HEK293 (cell line): ENCODE measurements around the gene RXFP1.

Experiments
- CTCF ChIA-PET: fragments of 350-600 bp; formaldehyde crosslinking; extraction: SDS; loops from one replicate; lab custom pipeline; 2021; ENCODE audit warnings: antibody characterized with exemption; lab: Yijun Ruan, JAX
- POLR2A ChIA-PET: fragments of 300-600 bp; formaldehyde crosslinking; extraction: SDS; loops from one replicate; lab custom pipeline; 2020; ENCODE audit warnings: antibody characterized with exemption, inconsistent platforms; lab: Yijun Ruan, JAX
- H3K27ac ChIP-seq: fragments of 200-500 bp; sonication (Bioruptor generic); 2 replicates; pipeline ENCODE4 v1.5.1; 2014; ENCODE audit warnings: low read depth, low read length, control low read depth, inconsistent platforms; ENCODE audit errors: extremely low read depth
- H3K36me3 ChIP-seq, 2 experiments: fragments of 200-500 bp in 1 of 2; sonication (Bioruptor generic) in 1 of 2; 1 replicate in 1 of 2; 2 replicates in 1 of 2; pipeline ENCODE4 v1.5.1; 2014 to 2017; ENCODE audit warnings: inconsistent platforms in 2 of 2, low read length in 2 of 2; ENCODE audit not compliant: control insufficient read depth in 2 of 2, insufficient read depth in 1 of 2
- H3K4me1 ChIP-seq: fragments of 200-500 bp; sonication (Bioruptor generic); 2 replicates; pipeline ENCODE4 v1.5.1; 2014; ENCODE audit warnings: mild to moderate bottlenecking, low read length, inconsistent platforms; ENCODE audit not compliant: control insufficient read depth, insufficient read depth
- H3K4me3 ChIP-seq: 2 replicates; pipeline ENCODE4 v1.5.1; 2011; ENCODE audit warnings: low read depth, mild to moderate bottlenecking, control low read depth, low read length, moderate library complexity
- H3K9me3 ChIP-seq: fragments of 200-500 bp; sonication (Bioruptor generic); 2 replicates; pipeline ENCODE4 v1.5.1; 2014; ENCODE audit warnings: low read depth, low read length, inconsistent platforms; ENCODE audit not compliant: control insufficient read depth, insufficient read depth
- KLF16 ChIP-seq: fragments of 450-650 bp; formaldehyde crosslinking; IDR thresholded peaks from 2 replicates; pipeline ENCODE4 v1.5.1; 2017; ENCODE audit warnings: missing biosample characterization, missing genetic modification characterization
- MEIS1 ChIP-seq: sonication (generic); formaldehyde crosslinking; IDR thresholded peaks from 2 replicates; pipeline ENCODE4 v1.8.1; 2022; ENCODE audit warnings: missing genetic modification reagents, mild to moderate bottlenecking, borderline replicate concordance
- PRDM6 ChIP-seq: fragments of 450-650 bp; formaldehyde crosslinking; IDR thresholded peaks from 2 replicates; pipeline ENCODE4 v1.5.1; 2017; ENCODE audit warnings: missing biosample characterization, missing genetic modification characterization
- REPIN1 ChIP-seq: fragments of 450-650 bp; formaldehyde crosslinking; IDR thresholded peaks from 2 replicates; pipeline ENCODE4 v1.5.1; 2017; ENCODE audit warnings: missing biosample characterization, missing genetic modification characterization, low read depth
- TCF7L2 ChIP-seq: IDR thresholded peaks from 2 replicates; pipeline ENCODE4 v1.6.1; 2011; ENCODE audit warnings: low read depth, mild to moderate bottlenecking, inconsistent platforms, low read length, moderate library complexity, borderline replicate concordance
- ZBTB44 ChIP-seq: fragments of 450-650 bp; IDR thresholded peaks from 2 replicates; pipeline ENCODE4 v1.5.1; 2018; ENCODE audit warnings: missing biosample characterization, mild to moderate bottlenecking, missing genetic modification characterization
- ZNF211 ChIP-seq: fragments of 450-650 bp; formaldehyde crosslinking; IDR thresholded peaks from 2 replicates; pipeline ENCODE4 v1.5.1; 2016; ENCODE audit warnings: low read depth, missing biosample characterization, missing genetic modification characterization
- ZNF280C ChIP-seq: fragments of 450-650 bp; formaldehyde crosslinking; IDR thresholded peaks from 2 replicates; pipeline ENCODE4 v1.5.1; 2016; ENCODE audit warnings: missing biosample characterization, missing genetic modification characterization
- ZNF391 ChIP-seq: fragments of 450-650 bp; formaldehyde crosslinking; IDR thresholded peaks from 2 replicates; pipeline ENCODE4 v1.5.1; 2016; ENCODE audit warnings: low read depth, missing biosample characterization, missing genetic modification characterization, borderline replicate concordance
- ZNF473 ChIP-seq: fragments of 450-650 bp; formaldehyde crosslinking; IDR thresholded peaks from 2 replicates; pipeline ENCODE4 v1.5.1; 2017; ENCODE audit warnings: missing biosample characterization, missing genetic modification characterization
- ZNF513 ChIP-seq: fragments of 450-650 bp; IDR thresholded peaks from 2 replicates; pipeline ENCODE4 v1.5.1; 2018; ENCODE audit warnings: missing biosample characterization, missing genetic modification characterization
- ZNF561 ChIP-seq: fragments of 450-650 bp; IDR thresholded peaks from 2 replicates; pipeline ENCODE4 v1.5.1; 2018; ENCODE audit warnings: missing biosample characterization, missing genetic modification characterization, borderline replicate concordance
- ZNF585B ChIP-seq: fragments of 450-650 bp; formaldehyde crosslinking; IDR thresholded peaks from 2 replicates; pipeline ENCODE4 v1.5.1; 2016; ENCODE audit warnings: missing biosample characterization, missing genetic modification characterization
- ZNF600 ChIP-seq: fragments of 450-650 bp; formaldehyde crosslinking; IDR thresholded peaks from 2 replicates; pipeline ENCODE4 v1.5.1; 2016; ENCODE audit warnings: missing biosample characterization, missing genetic modification characterization
- ZNF626 ChIP-seq: fragments of 450-650 bp; sonication (Bioruptor Pico); formaldehyde crosslinking; IDR thresholded peaks from 2 replicates; pipeline ENCODE4 v1.5.1; 2018; ENCODE audit warnings: missing biosample characterization, missing genetic modification characterization, inconsistent platforms
- ZNF658 ChIP-seq: fragments of 450-650 bp; formaldehyde crosslinking; IDR thresholded peaks from 2 replicates; pipeline ENCODE4; 2016; ENCODE audit warnings: missing biosample characterization, missing genetic modification characterization
- ZNF777 ChIP-seq: fragments of 450-650 bp; formaldehyde crosslinking; IDR thresholded peaks from 2 replicates; pipeline ENCODE4 v1.5.1; 2017; ENCODE audit warnings: missing biosample characterization, missing genetic modification characterization, borderline replicate concordance
- ZXDB ChIP-seq: fragments of 450-650 bp; formaldehyde crosslinking; IDR thresholded peaks from 2 replicates; pipeline ENCODE4 v1.5.1; 2016; ENCODE audit warnings: missing biosample characterization, missing genetic modification characterization

Gene RXFP1

GRCh38 chr4:158538176-158538575 is 16.5 kb downstream of the RXFP1 start (continued):
- no peak for TF ChIP-seq ZNF513 (tag by site-specific recombination)

- Histone ChIP-seq H3K4me1 (no peaks in the 10 kb centered on the region), H3K4me3 (no peak overlapping the region), H3K9me3 (no peaks in the 10 kb centered on the region), H3K36me3 (no peaks in the 10 kb centered on the region), H3K27ac (no peak overlapping the region)
- TF ChIP-seq TCF7L2, result no peak
- ChIA-PET POLR2A (no interaction called here), CTCF (no interaction called here)
These were observed 17.2 kb downstream of the RXFP1 start for GRCh38 chr4:158538911-158539310.

GRCh38 chr4:158540125-158540907 is 18.6 kb downstream of the RXFP1 start:
- Histone ChIP-seq H3K4me3 (no peak overlapping the region), H3K27ac (no peak overlapping the region), H3K36me3 (no peaks in the 10 kb centered on the region), H3K4me1 (no peaks in the 10 kb centered on the region), H3K9me3 (no peaks in the 10 kb centered on the region)
- ChIA-PET CTCF (interaction anchor here (0.5 kb wide), 1 partner anchor 281 kb away, joined by 4 read pairs; no protein-coding TSS in a partner anchor), POLR2A (no interaction called here)
- TF ChIP-seq ZNF561 (tag by site-specific recombination), result no peak
- TF ChIP-seq ZNF626, result no peak
- no peak for TF ChIP-seq ZNF473 (tag by site-specific recombination)
- no peak for TF ChIP-seq ZNF658 (tag by site-specific recombination)
- TF ChIP-seq ZNF600 (tag by site-specific recombination), result no peak
- no peak for TF ChIP-seq ZNF391 (tag by site-specific recombination)
- TF ChIP-seq ZNF280C (tag by site-specific recombination), result no peak
- no peak for TF ChIP-seq ZXDB (tag by site-specific recombination)
- TF ChIP-seq ZNF585B (tag by site-specific recombination), result no peak
- no peak for TF ChIP-seq MEIS1 (CRISPR knock-in tag)
- no peak for TF ChIP-seq PRDM6
- TF ChIP-seq REPIN1 (tag by site-specific recombination), result no peak

GRCh38 chr4:158541506-158541905 is 19.8 kb downstream of the RXFP1 start:
- Histone ChIP-seq H3K9me3 (no peaks in the 10 kb centered on the region), H3K4me3 (no peak overlapping the region), H3K27ac (no peak overlapping the region), H3K4me1 (no peaks in the 10 kb centered on the region), H3K36me3 (no peaks in the 10 kb centered on the region)
- TF ChIP-seq ZNF211 (tag by site-specific recombination) (no peak), ZNF777 (no peak), KLF16 (tag by site-specific recombination) (no peak), ZBTB44 (tag by site-specific recombination) (no peak), ZNF585B (tag by site-specific recombination) (no peak)
- ChIA-PET POLR2A (interaction anchor here (0.6 kb wide), 1 partner anchor 548 kb away, joined by 5 read pairs; no protein-coding TSS in a partner anchor), CTCF (no interaction called here)
